SK-N-SH treated with all-trans-retinoic acid at 6 μM for 48 hours (cell line): Measurements from ENCODE around the gene KCTD13.

ENCODE experiments used
- ATAC-seq: fragments of 200-7000 bp; cut with Tn5 transposase; 3 replicates; pipeline ENCODE4 v1.9.1; 2020; ENCODE audit warnings: mild to moderate bottlenecking, moderate library complexity
- CSDC2 ChIP-seq: fragments of 250-450 bp; sonication (Bioruptor Pico); IDR thresholded peaks from 2 replicates; pipeline ENCODE4 v1.5.0; 2020; ENCODE audit warnings: mild to moderate bottlenecking, moderate library complexity
- ESRRG ChIP-seq: fragments of 250-450 bp; sonication (Bioruptor Pico); IDR thresholded peaks from 2 replicates; pipeline ENCODE4 v1.6.1; 2021; ENCODE audit warnings: mild to moderate bottlenecking
- GLIS3 ChIP-seq: fragments of 250-450 bp; sonication (Bioruptor Pico); IDR thresholded peaks from 2 replicates; pipeline ENCODE4 v1.5.0; 2020; ENCODE audit warnings: mild to moderate bottlenecking, moderate library complexity
- ISL1 ChIP-seq: fragments of 250-450 bp; sonication (Bioruptor Pico); IDR thresholded peaks from 2 replicates; pipeline ENCODE4 v2.1.2; 2022; ENCODE audit warnings: mild to moderate bottlenecking, moderate library complexity
- OSR1 ChIP-seq: fragments of 250-450 bp; sonication (Bioruptor Pico); IDR thresholded peaks from 2 replicates; pipeline ENCODE4 v1.8.0; 2022; ENCODE audit warnings: moderate library complexity, mild to moderate bottlenecking, inconsistent platforms
- RARB ChIP-seq: fragments of 250-450 bp; sonication (Bioruptor Pico); IDR thresholded peaks from 2 replicates; pipeline ENCODE4 v1.8.0; 2021; ENCODE audit warnings: mild to moderate bottlenecking, moderate library complexity
- SNAI2 ChIP-seq: fragments of 250-450 bp; sonication (Bioruptor Pico); IDR thresholded peaks from 2 replicates; pipeline ENCODE4 v1.5.0; 2020; ENCODE audit warnings: mild to moderate bottlenecking, moderate library complexity
- TOX ChIP-seq: fragments of 250-450 bp; sonication (Bioruptor Pico); IDR thresholded peaks from 2 replicates; pipeline ENCODE4 v1.8.0; 2021; ENCODE audit warnings: mild to moderate bottlenecking, moderate library complexity, borderline replicate concordance
- ZFP3 ChIP-seq: fragments of 250-450 bp; sonication (Bioruptor Pico); IDR thresholded peaks from 2 replicates; pipeline ENCODE4 v1.5.0; 2020; ENCODE audit warnings: mild to moderate bottlenecking, moderate library complexity
- ZNF565 ChIP-seq: fragments of 450-650 bp; formaldehyde crosslinking; conservative IDR thresholded peaks from 2 replicates; pipeline ENCODE4 v1.5.0; 2020; ENCODE audit warnings: low read depth, mild to moderate bottlenecking, moderate library complexity
- ZNF8 ChIP-seq: fragments of 450-650 bp; formaldehyde crosslinking; IDR thresholded peaks from 2 replicates; pipeline ENCODE4 v1.5.0; 2020; ENCODE audit warnings: mild to moderate bottlenecking, moderate library complexity
- TF ChIP-seq, protein P1 (sequence below): fragments of 250-450 bp; sonication (Bioruptor Pico); IDR thresholded peaks from 2 replicates; pipeline ENCODE4 v1.5.1; 2020; ENCODE audit warnings: low read depth, mild to moderate bottlenecking, moderate library complexity
- TF ChIP-seq, protein P2 (sequence below): fragments of 250-450 bp; sonication (Bioruptor Pico); IDR thresholded peaks from 2 replicates; pipeline ENCODE4 v1.8.0; 2021; ENCODE audit warnings: low read depth, mild to moderate bottlenecking, moderate library complexity, borderline replicate concordance
- TF ChIP-seq, protein P3 (sequence below): fragments of 250-450 bp; sonication (Bioruptor Pico); IDR thresholded peaks from 2 replicates; pipeline ENCODE4 v1.5.1; 2021; ENCODE audit warnings: mild to moderate bottlenecking, moderate library complexity
- TF ChIP-seq, protein P4 (sequence below): fragments of 250-450 bp; sonication (Bioruptor Pico); IDR thresholded peaks from 2 replicates; pipeline ENCODE4 v1.8.0; 2020; ENCODE audit warnings: mild to moderate bottlenecking, moderate library complexity, borderline replicate concordance

KCTD13 gene

DNA sequence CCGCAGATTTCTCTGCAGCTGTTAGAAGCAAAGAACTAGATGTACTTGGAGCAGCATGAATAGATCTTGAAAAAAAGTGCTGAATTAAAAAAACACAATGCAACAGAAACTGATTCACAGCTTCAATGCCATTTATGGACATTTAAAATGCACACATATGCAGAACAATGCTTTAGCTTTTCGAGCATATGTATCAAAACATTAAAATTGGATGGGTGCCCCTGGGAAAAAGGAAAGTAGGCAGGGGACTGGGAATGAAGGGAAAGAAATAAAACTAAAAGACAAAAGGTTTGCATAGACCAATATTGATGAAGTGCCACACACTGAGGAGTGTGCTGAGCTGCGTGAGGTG lies 5.0 kb downstream of the KCTD13 start (continued):
- TF ChIP-seq ZNF565 (no peak), ZNF8 (CRISPR knock-in tag) (no peak)

DNA sequence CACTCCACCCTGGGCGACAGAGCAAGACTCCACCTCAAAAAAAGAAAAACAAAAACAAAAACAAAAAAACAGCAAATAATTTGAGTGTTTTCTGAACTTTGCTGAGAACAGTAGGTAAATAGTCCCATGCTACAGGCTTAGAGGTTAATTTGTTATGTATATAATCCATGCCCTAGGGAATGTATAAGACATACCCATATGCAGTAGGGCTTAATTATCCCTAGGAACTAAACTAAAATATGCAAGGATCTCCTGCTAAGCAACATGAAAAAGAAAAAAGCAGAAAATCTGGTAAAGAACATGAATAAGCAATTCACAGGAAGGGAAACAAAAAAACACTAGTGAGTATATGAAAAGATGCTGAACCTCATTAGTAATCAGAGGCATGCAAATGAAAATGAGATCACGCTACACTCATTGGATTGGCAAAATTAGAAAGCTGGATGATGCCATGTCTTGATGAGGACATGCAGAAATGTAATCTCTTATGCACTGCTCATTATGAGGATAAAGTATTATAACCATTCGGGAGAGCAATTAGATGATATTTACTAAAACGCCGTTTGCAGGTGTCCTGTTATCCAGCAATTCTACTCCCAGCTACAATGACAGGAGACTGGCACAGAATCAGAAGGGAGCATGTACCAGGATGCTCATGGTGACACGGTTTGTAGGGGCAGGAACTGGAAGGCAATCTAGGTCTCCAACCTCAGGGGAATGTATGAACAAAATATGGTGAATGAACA lies 5.6 kb downstream of the KCTD13 start:
- TF ChIP-seq, protein P1, sequence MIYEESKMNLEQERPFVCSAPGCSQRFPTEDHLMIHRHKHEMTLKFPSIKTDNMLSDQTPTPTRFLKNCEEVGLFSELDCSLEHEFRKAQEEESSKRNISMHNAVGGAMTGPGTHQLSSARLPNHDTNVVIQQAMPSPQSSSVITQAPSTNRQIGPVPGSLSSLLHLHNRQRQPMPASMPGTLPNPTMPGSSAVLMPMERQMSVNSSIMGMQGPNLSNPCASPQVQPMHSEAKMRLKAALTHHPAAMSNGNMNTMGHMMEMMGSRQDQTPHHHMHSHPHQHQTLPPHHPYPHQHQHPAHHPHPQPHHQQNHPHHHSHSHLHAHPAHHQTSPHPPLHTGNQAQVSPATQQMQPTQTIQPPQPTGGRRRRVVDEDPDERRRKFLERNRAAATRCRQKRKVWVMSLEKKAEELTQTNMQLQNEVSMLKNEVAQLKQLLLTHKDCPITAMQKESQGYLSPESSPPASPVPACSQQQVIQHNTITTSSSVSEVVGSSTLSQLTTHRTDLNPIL (CRISPR knock-in tag), result no peak
- TF ChIP-seq ESRRG (CRISPR knock-in tag) (no peak), ZNF565 (no peak), SNAI2 (no peak), RARB (CRISPR knock-in tag) (no peak), GLIS3 (CRISPR knock-in tag) (no peak)
- TF ChIP-seq, protein P2, sequence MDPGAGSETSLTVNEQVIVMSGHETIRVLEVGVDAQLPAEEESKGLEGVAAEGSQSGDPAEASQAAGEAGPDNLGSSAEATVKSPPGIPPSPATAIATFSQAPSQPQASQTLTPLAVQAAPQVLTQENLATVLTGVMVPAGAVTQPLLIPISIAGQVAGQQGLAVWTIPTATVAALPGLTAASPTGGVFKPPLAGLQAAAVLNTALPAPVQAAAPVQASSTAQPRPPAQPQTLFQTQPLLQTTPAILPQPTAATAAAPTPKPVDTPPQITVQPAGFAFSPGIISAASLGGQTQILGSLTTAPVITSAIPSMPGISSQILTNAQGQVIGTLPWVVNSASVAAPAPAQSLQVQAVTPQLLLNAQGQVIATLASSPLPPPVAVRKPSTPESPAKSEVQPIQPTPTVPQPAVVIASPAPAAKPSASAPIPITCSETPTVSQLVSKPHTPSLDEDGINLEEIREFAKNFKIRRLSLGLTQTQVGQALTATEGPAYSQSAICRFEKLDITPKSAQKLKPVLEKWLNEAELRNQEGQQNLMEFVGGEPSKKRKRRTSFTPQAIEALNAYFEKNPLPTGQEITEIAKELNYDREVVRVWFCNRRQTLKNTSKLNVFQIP (CRISPR knock-in tag), result no peak
- TF ChIP-seq, all 23 proteins: peak for 0
- ATAC-seq, result no peak

DNA sequence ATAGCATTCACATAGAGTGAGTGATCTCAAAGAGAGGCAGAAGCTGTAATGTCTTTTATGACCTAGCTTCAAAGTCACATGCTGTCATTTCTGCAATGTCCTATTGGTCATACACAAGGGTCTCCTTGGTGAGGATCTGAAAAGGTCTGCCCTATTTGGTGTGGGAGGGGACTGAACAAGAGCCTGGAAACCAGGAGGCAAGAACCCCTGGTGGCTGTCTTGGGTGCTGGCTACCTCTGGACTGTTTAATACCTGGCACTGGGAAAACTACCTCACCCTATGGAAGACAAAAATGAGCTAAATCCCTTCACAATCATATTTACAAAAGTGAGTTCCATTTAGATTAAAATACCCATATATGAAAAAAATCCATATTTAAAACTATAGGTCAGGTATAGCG lies 9.0 kb downstream of the KCTD13 start:
- ATAC-seq, result no peak
- TF ChIP-seq RARB (CRISPR knock-in tag), result no peak
- TF ChIP-seq ZNF565, result no peak
- TF ChIP-seq CSDC2, result no peak
- no peak for TF ChIP-seq GLIS3 (CRISPR knock-in tag)
- TF ChIP-seq, protein P2 (CRISPR knock-in tag), result no peak
- TF ChIP-seq OSR1 (CRISPR knock-in tag), result no peak
- TF ChIP-seq, protein P3, sequence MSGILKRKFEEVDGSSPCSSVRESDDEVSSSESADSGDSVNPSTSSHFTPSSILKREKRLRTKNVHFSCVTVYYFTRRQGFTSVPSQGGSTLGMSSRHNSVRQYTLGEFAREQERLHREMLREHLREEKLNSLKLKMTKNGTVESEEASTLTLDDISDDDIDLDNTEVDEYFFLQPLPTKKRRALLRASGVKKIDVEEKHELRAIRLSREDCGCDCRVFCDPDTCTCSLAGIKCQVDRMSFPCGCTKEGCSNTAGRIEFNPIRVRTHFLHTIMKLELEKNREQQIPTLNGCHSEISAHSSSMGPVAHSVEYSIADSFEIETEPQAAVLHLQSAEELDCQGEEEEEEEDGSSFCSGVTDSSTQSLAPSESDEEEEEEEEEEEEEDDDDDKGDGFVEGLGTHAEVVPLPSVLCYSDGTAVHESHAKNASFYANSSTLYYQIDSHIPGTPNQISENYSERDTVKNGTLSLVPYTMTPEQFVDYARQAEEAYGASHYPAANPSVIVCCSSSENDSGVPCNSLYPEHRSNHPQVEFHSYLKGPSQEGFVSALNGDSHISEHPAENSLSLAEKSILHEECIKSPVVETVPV (CRISPR knock-in tag), result no peak
- no peak for TF ChIP-seq SNAI2
- TF ChIP-seq TOX (CRISPR knock-in tag), result no peak
- TF ChIP-seq, protein P1 (CRISPR knock-in tag), result no peak

DNA sequence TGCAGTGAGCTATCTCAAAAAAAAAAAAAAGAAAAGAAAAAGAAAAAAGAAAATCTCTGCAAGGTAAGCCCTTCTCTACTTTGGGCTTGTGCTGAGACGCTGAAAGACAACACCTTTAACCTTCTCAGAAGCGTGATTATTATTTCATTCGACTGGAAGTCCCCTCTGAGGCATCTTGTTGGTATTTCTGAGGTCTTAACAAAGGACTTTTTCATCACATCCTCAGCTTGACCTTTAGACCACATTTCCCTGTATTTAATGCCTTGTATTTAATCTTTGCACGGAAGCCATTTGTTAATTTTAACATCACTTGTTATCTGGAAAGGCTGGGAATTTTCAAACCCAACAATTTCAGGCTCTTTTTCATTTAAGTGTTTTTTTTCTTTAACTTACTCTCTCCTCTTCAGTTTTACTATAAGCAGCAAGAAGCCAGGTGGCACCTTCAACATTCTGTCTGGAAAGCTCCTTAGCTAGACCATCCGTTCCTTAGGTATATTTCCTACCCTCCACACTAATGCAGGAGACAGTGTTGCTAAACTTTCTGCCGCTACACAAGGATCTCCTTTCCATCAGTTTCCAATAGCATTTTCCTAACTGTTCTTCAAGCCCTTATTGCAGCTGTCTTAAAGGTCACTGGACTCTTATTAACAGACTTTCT lies 10.3 kb downstream of the KCTD13 start:
- ATAC-seq, result no peak
- TF ChIP-seq ZFP3, result no peak
- no peak for TF ChIP-seq ZNF565
- TF ChIP-seq, protein P4, sequence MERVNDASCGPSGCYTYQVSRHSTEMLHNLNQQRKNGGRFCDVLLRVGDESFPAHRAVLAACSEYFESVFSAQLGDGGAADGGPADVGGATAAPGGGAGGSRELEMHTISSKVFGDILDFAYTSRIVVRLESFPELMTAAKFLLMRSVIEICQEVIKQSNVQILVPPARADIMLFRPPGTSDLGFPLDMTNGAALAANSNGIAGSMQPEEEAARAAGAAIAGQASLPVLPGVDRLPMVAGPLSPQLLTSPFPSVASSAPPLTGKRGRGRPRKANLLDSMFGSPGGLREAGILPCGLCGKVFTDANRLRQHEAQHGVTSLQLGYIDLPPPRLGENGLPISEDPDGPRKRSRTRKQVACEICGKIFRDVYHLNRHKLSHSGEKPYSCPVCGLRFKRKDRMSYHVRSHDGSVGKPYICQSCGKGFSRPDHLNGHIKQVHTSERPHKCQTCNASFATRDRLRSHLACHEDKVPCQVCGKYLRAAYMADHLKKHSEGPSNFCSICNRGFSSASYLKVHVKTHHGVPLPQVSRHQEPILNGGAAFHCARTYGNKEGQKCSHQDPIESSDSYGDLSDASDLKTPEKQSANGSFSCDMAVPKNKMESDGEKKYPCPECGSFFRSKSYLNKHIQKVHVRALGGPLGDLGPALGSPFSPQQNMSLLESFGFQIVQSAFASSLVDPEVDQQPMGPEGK (CRISPR knock-in tag), result no peak
- TF ChIP-seq, protein P2 (CRISPR knock-in tag), result no peak
- TF ChIP-seq OSR1 (CRISPR knock-in tag), result no peak
- no peak for TF ChIP-seq ISL1 (CRISPR knock-in tag)
- TF ChIP-seq TOX (CRISPR knock-in tag), result no peak
